CD4-positive, alpha-beta T cell treated with Interleukin-17A for 4 hours (primary cell): ENCODE measurements around the gene ZNF169.
"Not testable (repeated sequence)": the region's sequence is repeated elsewhere in the genome, so short reads cannot be mapped to it uniquely, and the experiment has no call there.

Source experiments
- DNase-seq: peaks from one replicate; pipeline ENCODE4 v3.0.0-alpha.2; 2020; ENCODE audit warnings: mixed read lengths

The ZNF169 gene

GRCh38 chr9:94287877-94288513 is 28.9 kb downstream of the ZNF169 start:
- no peak for DNase-seq

DNA sequence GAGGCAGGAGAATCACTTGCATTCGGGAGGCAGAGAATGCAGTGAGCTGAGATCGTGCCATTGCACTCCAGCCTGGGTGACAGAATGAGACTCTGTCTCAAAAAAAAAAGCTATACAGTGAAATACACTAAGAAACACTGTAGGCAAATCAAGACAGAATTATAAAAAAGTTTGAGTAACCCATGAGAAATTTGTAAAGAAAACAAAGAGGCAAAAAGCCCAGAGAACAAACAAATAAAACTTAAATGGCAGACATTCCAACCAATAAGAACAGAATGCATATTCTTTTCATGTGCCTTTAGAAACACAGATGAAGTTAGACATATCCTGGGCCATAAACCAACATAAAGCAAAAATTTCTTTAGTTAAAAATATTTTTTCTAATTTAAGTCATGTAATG is 30.6 kb downstream of the ZNF169 start:
- DNase-seq, result no peak

- no peak for DNase-seq
Observed at GRCh38 chr9:94298949-94299599, 40.0 kb downstream of the ZNF169 start.

GRCh38 chr9:94300470-94301301 is 41.6 kb downstream of the ZNF169 start:
- no peak for DNase-seq

DNA sequence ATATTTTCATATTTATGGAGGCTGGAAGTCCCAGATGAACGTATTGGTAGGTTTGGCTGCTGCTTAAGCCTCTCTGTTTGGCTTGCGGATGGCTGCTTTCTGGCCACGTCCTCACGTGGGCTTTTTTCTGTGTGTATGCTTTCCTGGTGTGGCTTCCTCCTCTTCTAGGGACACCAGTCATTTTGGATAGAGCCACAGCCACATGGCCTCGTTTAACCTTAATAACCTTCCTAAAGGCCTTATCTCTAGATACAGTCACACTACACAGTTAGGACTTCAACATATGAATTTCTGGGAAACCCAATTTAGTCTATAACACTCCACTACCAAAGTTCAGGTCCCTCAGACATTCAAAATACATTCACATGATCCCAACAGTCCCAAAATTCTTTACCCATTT is 42.5 kb downstream of the ZNF169 start:
- no peak for DNase-seq

DNA sequence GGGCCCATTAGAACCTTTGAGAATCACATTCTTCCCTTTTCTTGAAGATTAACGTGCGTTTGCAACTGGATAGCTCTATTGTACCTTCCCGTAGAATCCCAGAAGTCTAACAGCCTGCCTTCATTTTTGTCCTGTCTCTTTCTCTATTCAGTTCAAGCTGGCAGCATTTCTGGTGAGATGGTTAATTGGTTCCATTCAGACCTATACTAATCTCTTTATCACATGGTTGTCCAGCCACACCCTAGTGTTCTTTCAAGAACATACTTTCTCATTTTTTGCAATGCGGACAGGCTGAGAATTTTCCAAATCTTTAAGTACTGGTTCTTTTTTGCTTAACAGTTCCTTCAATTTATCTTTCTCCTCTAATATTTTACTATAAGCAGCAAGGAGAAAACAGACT is 43.3 kb downstream of the ZNF169 start:
- DNase-seq, result no peak

DNA sequence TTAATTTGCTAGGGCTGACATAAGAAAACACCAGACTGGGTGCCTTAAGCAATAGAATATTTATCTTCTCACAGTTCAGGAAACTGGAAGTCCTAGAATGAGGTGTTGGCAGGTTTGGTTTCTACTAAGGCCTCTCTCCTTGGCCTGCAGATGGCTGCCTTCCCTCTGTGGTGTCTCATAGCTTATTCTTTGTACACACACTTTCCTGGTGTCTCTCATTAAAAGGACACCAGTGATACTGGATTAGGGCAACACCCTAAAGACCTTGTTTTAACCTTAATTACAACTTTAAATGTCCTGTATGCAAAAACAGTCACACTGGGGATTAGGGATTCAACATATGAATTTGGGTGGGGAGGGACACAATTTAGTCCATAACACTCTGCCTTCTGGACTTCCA is 44.2 kb downstream of the ZNF169 start:
- DNase-seq, result no peak

DNA sequence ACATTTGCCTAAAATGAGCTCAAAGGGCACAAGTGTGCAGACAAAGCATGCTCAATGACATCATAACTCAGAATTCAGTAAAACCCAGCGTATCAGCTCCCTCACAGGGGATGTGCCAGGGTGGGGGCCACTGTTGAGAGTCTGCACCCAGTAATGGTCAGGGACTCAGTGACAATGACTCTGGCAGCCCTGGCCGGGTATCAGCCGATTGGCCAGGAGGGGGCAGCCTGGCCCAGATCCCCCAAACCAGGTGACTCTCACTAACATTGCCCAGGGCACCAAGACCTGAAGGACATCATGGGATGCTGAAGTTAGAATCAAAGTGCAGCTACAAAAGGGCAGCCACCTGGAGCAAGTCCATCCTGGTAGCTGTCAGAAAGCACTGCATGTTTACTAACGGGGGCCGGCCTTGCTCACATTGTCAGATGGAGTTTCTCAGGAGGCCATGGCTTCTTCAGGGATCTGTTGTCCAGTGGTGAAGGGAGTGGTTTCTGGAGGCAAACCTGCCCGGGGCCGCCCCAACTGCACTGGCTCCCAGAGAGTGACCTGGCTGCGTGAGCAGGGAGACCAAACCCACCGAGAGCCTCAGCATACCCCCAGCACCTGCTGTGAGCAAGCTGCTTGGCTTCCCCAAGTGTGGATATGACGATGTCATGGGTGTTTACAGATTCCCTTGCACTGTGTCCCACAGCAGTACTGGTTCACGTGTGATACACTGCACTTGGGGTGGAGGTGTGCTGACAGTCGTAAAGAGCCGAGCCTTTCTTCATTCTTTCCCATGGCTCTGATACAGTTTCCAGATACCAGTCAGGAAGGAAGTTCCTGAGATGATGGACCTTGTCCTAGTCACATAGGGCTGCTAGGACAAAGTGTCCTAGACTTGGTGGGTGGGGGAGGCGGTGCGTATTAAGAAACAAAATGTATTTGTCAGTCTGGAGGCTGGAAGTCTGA is 56.2 kb downstream of the ZNF169 start:
- DNase-seq, result not testable (repeated sequence)

DNA sequence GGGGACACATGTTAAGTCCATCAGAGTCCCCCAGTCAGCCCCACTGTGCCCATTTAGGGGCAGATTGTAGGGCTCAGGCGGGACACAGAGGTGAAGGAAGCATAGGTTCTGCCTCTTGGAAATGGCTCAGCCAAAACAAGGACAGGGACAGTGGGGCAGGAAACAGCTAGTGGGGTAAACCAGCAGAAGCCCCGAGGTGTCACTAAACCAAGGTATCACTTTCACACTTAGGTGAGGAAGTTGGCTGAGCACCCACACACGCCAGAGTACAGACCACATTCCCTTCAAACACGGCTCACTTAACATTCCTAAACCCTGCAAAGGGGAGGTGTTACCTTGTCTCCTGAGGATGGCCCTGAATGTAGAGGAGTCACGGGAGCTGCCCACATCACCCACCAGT is 57.1 kb downstream of the ZNF169 start:
- not testable (repeated sequence) for DNase-seq

- DNase-seq, result not testable (repeated sequence)
Observed at GRCh38 chr9:94317949-94318657, 59.0 kb downstream of the ZNF169 start.

DNA sequence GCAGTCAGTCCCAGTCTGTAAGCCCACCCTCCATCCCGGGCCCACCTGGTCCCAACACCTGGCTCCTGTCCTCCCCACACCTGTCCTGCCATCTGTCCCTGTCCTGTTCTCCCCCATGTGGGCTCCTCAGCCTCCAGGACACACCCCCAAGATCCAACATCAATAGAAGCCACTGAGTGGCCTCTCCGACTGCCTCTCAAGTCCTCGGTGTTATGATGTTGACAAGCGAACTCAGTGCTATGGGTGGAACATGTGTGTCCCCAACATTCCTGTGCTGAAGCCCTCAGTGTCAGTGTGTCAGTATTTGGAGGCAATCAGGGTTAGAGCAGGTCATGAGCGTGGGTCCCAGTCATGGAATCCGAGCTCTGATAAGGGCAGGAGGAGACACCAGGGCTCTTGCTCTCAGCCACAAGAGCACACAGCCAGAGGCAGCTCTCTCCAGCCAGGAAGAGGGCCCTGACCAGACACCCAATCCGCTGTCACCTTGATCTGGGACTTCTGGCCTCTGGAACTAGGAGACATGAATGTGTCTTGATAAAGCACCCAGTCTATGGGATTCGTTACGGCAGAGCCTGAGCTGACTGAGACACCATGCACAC is 63.3 kb downstream of the ZNF169 start:
- not testable (repeated sequence) for DNase-seq

GRCh38 chr9:94323153-94323798 is 64.2 kb downstream of the ZNF169 start:
- DNase-seq, result not testable (repeated sequence)

- not testable (repeated sequence) for DNase-seq
Observed at GRCh38 chr9:94325583-94325982, 66.5 kb downstream of the ZNF169 start.

DNA sequence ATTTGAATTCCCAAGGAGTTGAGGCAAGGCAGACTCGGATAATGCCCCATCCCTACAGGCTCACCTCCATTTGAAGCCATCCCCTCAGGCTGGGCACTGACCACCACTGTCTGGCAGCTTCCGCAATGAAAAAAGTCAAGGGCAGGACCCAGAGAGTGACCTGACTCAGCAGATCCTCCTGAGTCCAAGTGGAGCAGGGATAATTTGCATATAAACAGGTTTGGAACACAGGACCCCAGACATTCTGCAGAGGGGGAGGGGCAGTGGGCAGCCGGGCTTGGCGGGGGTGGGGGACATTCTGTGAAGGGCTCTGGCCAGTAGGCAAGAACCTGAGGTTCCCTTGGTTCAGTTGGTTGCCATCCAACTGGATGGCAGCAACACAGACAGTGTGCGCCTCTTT is 69.4 kb downstream of the ZNF169 start, which contains the start of gene NUTM2F:
TSS of gene NUTM2F (minus strand) at position 101 of the 400 bp plus-strand sequence. CDS start at position 80, 21 bp downstream.
- DNase-seq, result not testable (repeated sequence)

- not testable (repeated sequence) for DNase-seq
Observed at GRCh38 chr9:94336445-94336844, 77.3 kb downstream of the ZNF169 start.

- not testable (repeated sequence) for DNase-seq
Observed at GRCh38 chr9:94338723-94339122, 79.6 kb downstream of the ZNF169 start.

GRCh38 chr9:94339657-94340056 is 80.6 kb downstream of the ZNF169 start:
- DNase-seq, result not testable (repeated sequence)

- not testable (repeated sequence) for DNase-seq
Observed at GRCh38 chr9:94340750-94341149, 81.7 kb downstream of the ZNF169 start.

DNA sequence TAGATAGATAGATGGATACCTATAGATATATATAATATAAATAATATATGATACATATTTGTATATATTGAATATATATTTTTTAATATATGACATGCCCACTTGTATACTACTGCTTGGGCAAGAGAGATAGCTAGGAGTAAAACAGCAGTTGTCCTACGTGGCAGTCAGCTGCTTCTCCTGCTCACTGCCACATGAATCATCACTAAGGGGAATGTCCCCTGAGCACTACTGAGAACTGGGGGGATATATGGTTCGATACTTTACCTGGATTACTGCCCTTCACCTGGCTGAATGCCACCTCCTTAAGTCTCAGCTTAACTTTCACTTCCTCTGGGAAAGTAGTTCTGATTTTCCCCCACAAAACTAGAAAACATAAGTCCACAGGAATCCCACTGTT is 82.6 kb downstream of the ZNF169 start:
- not testable (repeated sequence) for DNase-seq

DNA sequence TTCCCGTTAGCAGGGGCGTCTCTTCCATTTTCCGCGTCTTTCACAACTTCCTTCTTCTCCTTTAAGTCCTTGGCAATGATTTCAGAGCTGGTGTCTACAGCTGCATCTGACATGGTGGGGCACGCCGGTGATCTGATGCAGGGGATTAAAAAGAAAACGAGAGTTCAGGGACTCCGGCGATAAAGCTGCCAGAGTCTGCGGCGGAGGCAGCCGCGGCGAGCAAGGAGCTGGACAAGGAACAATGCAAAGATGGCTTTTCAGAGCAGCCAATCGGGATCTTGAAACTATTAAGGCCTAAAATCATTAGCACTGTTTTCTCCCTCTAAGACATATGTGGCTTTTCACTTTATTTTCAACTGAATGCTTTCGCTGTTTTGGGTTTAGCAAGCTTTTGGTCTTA is 88.4 kb downstream of the ZNF169 start:
- DNase-seq, result not testable (repeated sequence)

DNA sequence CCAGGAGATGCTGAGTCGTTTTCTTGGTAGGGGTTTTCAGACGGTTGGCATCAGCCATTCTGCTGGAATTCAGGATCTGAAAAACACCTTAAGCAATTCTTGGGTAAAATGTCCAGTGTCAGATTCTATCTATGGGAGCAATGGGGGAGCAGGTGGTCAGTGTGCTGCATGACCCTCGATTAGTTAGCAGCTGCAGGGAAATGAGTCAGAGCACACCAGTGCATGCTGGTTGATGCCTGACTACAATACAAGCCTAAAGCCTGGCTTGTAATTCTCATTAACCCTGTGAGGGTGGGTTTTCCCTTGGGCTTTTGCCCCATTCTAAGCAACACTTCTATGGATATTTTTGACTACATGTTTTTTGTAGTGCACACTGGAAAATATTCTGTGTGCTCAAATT is 89.7 kb downstream of the ZNF169 start:
- DNase-seq, result not testable (repeated sequence)
